Left ventricle myocardium inferior (tissue), 1 donor: ENCODE results near the gene SLC25A21. TPM values are rescaled to one million over a fixed set of nuclear protein-coding genes. Genes with fewer than 3 reads are reported as not detected.

Experiments
- DNase-seq: peaks from one replicate; pipeline ENCODE4 v3.0.0-alpha.2; 2020
- H3K27ac ChIP-seq: fragments of 200-600 bp; replicated peaks from 2 replicates; pipeline ENCODE4 v1.8.0; 2021
- H3K27me3 ChIP-seq: fragments of 200-600 bp; 2 replicates; pipeline ENCODE4 v1.8.0; 2021; ENCODE audit warnings: low read depth
- H3K36me3 ChIP-seq: fragments of 200-600 bp; 2 replicates; pipeline ENCODE4 v1.8.0; 2021
- H3K4me1 ChIP-seq: fragments of 200-600 bp; 2 replicates; pipeline ENCODE4 v1.8.0; 2021
- H3K4me3 ChIP-seq: fragments of 200-600 bp; 2 replicates; pipeline ENCODE4 v1.8.0; 2021; ENCODE audit warnings: mild to moderate bottlenecking, moderate library complexity
- H3K9me3 ChIP-seq: fragments of 200-600 bp; replicated peaks from 2 replicates; pipeline ENCODE4 v1.8.0; 2021
- CTCF ChIP-seq: fragments of 200-600 bp; IDR thresholded peaks from 2 replicates; pipeline ENCODE4 v1.8.0; 2021; ENCODE audit warnings: antibody characterized with exemption, mild to moderate bottlenecking, borderline replicate concordance
- intact Hi-C: fragments of 100-400 bp; cut with micrococcal nuclease; formaldehyde crosslinking; loops from one replicate; pipeline ENCODE4 v1.11.0; 2022
- total RNA-seq: library from RNA; stranded (reverse); fragmentation: NEBNext Ultra II Directional; extraction: Animal tissue kit (Norgen Biotek cat#: 25700); gene quantifications from one replicate; pipeline ENCODE4 v1.2.1, GENCODE V29; 2021
- donor health status: DM: no; HTN: yes; CAD: no; lungs with severe emphysema.

SLC25A21 gene
- total RNA-seq, 1 donor from 2014 or later: 0.77 TPM

- TF ChIP-seq CTCF: no peak
- no peak overlapping the region for H3K27ac ChIP-seq
- intact Hi-C loops: no loop called here
- H3K4me3 ChIP-seq: no peak overlapping the region
- no peaks in the 10 kb centered on the region for H3K4me1 ChIP-seq
- DNase-seq: no peak
- peaks cover 11% of the 10 kb centered on the region for H3K9me3 ChIP-seq
- no peaks in the 10 kb centered on the region for H3K36me3 ChIP-seq
- no peaks in the 10 kb centered on the region for H3K27me3 ChIP-seq
Measured at GRCh38 chr14:37114002-37114401, 58.4 kb downstream of the SLC25A21 start.

GRCh38 chr14:37098132-37098531 lies 74.3 kb downstream of the SLC25A21 start:
- intact Hi-C loops: no loop called here
- Histone ChIP-seq H3K27me3 (no peaks in the 10 kb centered on the region), H3K36me3 (no peaks in the 10 kb centered on the region), H3K9me3 (no peaks in the 10 kb centered on the region), H3K4me1 (no peaks in the 10 kb centered on the region), H3K4me3 (no peak overlapping the region), H3K27ac (no peak overlapping the region)
- no peak for TF ChIP-seq CTCF
- DNase-seq: no peak

- no peaks in the 10 kb centered on the region for H3K9me3 ChIP-seq
- H3K36me3 ChIP-seq: no peaks in the 10 kb centered on the region
- no peak for DNase-seq
- H3K4me1 ChIP-seq: no peaks in the 10 kb centered on the region
- H3K27ac ChIP-seq: no peak overlapping the region
- no peak overlapping the region for H3K4me3 ChIP-seq
- TF ChIP-seq CTCF: no peak
- intact Hi-C loops: no loop called here
- H3K27me3 ChIP-seq: no peaks in the 10 kb centered on the region
Measured at GRCh38 chr14:37094502-37094901, 77.9 kb downstream of the SLC25A21 start.

GRCh38 chr14:37093364-37093763 lies 79.0 kb downstream of the SLC25A21 start:
- Histone ChIP-seq H3K4me3 (no peak overlapping the region), H3K9me3 (no peaks in the 10 kb centered on the region), H3K36me3 (no peaks in the 10 kb centered on the region), H3K27me3 (no peaks in the 10 kb centered on the region), H3K4me1 (no peaks in the 10 kb centered on the region), H3K27ac (no peak overlapping the region)
- intact Hi-C loops: no loop called here
- TF ChIP-seq CTCF: no peak
- DNase-seq: no peak

- Histone ChIP-seq H3K27me3 (no peaks in the 10 kb centered on the region), H3K4me3 (no peak overlapping the region), H3K9me3 (no peaks in the 10 kb centered on the region), H3K27ac (no peak overlapping the region), H3K4me1 (no peaks in the 10 kb centered on the region), H3K36me3 (no peaks in the 10 kb centered on the region)
- no peak for DNase-seq
- intact Hi-C loops: no loop called here
- no peak for TF ChIP-seq CTCF
Measured at GRCh38 chr14:37091651-37092050, 80.8 kb downstream of the SLC25A21 start.

GRCh38 chr14:37090026-37090425 lies 82.4 kb downstream of the SLC25A21 start:
- intact Hi-C loops: no loop called here
- TF ChIP-seq CTCF: no peak

More at GRCh38 chr14:37090026-37090425, 82.4 kb downstream of the SLC25A21 start:
- no peak overlapping the region for H3K27ac ChIP-seq
- no peaks in the 10 kb centered on the region for H3K27me3 ChIP-seq
- no peak for DNase-seq
- H3K36me3 ChIP-seq: no peaks in the 10 kb centered on the region
- no peak overlapping the region for H3K4me3 ChIP-seq
- no peaks in the 10 kb centered on the region for H3K4me1 ChIP-seq
- H3K9me3 ChIP-seq: no peaks in the 10 kb centered on the region
